HG03342 (cell line): ENCODE measurements around the gene TEX30.

Experiments used
- ATAC-seq: cut with Tn5 transposase; IDR thresholded peaks from one replicate; pipeline ENCODE4 v1.9.1; 2021; ENCODE audit warnings: mild to moderate bottlenecking, moderate library complexity; ENCODE audit not compliant: unreplicated experiment

TEX30 gene

DNA sequence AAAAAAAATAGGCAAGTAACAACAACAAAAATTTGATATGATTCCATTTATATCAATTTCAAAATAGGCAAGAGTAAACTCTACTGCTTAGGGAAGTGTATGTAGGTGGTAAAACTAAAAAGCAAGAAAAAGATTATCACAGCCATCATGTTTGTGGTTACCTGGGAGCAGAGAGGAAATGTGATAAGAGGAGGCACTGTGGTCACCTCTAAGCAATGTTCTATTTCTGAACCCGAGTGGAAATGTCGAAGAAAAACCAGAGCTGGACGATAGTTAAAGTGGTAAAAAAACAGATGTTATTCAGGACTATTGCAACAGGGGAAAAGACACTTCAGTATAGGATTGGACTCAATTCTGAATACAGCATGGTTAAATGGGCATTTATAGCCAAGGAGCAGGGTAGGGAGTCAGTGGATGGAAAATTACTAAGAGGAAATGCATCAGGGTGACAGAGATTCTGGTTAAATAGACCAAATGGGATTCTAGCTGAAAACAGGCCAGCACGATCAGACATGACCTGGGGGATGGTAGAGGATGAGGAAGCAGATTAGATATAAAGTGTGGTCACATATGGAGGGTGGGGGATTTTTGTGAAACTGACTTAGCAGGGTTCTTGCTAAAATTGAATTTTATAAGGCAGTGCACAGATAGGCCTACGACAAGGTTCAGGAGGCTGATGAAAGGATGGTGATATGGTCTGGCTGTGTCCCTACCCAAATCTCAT, 6.0 kb upstream of the TEX30 start:
- ATAC-seq: no peak

DNA sequence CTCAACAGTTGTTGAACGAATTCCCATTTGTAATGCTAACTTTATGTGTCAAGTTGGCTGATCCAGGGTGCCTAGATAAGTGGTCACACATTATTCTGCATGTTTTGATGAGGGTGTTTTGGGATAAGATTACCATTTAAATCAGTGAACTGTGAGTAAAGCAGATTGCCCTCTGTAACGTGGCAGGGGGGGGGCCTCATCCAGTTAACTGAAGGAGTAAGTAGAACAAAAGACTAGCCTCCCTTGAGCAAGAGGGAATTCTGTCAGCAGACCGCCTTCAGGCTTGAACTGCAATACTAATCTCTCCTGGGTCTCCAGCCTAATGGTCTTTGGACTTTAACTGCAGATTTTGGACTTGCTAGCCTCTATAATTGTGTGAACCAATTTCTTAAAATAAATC, 4.2 kb upstream of the TEX30 start:
- ATAC-seq: no peak

DNA sequence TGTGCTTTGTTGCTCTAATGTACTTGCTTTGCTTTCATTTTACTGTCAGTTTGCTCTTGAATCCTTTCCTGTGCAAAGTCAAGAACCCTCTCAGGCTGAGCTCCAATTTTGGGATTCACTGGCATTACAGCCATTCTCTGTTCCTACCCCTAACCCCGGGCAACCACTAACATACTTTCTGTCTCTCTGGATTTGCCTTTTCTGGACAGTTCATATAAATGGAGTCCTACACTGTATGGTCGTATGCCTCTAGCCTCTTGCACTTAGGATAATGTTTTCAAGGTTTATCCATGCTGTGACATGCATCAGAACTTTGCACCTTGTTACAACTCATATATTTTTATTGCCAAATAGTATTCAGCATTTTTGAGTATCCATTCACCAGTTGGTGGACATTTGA, 2.7 kb upstream of the TEX30 start:
- no peak for ATAC-seq

DNA sequence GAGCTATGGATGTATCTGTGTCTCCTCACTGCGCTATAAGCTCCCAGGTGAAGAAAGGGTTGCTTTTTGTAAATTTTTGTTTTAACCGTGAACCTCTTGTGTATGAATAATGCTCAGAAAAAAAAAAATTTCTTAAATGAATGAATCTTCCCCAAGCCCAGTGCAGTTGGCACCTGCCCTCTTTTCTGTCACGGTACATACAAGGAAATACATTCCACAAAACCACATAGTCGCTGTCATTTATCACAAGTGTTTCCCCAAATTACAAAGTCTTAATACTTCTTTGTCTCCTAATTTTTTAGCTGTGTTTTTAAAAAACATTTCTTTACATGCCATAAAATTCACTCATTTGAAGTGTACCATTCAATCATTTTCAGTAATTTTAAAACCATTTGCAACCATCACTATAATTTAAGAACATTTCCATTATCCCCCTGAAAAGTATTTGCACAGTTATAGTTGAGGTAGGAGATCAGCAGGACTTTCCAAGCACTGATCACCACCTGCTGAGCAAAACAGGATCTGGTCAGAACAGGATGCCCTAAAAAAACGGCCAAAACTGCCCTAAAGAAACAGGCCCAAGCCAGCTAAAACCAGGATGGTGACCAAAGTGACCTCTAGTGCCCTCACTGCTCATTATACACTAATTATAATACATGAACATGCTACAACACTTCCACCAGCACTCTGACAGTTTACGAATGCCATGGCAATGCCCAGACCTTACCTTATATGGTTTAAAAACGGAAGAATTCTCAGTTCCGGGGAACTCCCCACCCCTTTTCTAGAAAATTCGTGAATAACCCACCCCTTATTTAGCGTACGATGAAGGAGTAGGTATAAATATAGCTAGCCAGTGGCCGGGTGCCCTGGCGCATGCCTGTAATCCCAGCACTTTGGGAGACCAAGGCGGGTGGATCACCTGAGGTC, 1.3 kb upstream of the TEX30 start:
- no peak for ATAC-seq

DNA sequence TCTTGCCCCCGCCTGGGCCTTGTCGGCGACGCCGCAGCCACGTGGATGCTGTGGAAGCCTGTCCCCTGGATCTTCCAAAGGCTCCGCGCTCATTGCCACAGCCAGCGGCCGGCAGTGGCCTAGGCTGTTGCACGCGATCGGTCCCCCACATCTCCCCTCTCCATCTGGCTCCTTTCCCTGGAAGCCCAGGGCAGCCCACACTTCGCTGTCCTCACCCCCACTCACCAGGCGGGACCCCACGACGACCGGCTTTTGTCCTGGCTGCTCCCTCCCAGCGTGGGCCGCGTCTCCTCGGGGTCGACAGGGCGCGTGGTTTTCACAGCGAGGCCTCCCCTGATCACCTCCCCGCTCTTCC, 605 bp upstream of the TEX30 start:
- ATAC-seq: no peak

DNA sequence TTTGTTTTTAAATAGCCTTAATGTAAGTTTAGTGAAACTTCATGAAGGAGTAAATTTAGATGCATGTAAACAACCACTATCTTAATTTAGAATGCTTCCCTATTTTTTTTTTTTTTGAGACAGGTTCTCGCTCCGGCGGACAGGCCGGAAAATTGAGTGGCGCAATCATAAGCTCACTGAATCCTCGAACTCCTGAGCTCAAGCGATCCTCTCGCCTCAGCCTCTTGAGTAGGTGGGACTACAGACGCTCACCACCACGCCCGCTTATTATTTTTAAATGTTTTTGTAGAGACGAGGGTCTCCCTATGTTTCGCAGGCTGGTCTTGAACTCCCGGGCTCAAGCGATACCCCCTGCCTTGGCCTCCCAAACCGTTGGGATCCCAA, 1.6 kb downstream of the TEX30 start:
- no peak for ATAC-seq

DNA sequence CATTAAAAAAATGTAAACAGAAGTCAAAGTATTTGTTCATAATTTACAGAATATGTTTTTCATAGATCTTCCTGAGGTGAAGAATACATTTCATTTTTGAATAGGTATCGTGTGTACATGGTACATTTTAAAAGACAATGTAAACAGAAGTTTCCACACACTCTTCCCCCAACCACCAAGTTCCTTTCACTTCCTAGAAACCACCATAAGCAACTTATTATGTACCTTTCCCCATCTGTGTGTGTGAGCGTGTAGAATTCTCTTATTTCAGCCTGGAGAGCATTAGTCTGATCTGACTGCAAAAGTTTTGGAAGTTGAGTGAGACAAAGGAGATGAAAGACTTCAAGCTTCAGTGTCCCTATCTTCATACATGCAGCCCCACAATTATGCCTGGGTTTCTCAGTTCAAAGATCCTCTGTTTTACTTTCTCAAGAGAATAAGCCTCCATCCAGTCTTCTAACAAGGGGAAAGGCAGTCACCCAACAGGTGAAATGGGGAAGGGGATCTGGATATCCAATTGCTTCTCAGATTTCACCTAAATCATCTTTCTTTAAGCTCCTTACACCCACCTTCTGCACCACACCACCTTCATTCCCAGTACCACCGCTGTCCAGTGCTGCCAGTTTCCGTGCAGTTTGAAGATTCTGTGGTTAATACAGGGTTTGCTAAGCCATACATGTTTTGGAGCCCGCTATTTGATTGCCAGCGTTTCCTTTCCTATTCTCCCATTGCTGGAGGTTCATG, 2.1 kb downstream of the TEX30 start:
- ATAC-seq: no peak

DNA sequence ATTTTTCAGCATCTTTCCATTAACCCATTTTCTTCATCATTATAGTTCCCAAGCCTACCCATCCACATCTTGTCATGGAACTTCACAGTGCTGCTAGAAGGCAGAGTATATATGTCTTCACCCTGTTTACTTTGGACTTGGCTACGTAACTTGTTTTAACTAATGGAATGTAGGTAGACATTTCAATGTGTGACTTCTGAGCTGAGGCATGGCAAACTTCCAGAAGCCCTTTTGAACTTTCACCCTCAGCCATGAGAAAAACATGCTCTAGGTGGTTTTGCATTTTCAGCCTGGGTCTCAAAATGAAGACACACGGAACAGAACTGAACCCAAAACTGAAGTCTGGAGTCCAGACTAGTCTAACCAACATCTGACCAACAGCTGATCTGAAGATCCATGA, 3.2 kb downstream of the TEX30 start:
- no peak for ATAC-seq

DNA sequence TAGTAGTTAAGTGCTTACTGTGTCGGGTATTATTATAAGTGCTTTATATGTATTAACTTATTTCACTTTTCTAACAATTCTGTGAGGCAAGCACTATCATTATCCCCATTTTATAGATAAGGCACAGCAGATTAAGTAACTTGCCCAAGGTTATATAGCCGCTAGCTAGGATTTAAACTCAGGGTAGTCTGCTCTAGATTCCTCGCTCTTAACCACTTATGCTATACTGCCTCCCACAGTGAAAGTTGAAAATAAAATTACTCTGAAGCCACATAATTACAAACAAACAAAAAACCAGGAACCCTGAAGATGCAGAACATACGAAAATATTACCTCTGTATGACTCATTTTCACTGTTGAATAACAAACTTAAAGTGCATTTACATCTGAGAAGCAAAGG, 3.9 kb downstream of the TEX30 start:
- ATAC-seq: no peak

DNA sequence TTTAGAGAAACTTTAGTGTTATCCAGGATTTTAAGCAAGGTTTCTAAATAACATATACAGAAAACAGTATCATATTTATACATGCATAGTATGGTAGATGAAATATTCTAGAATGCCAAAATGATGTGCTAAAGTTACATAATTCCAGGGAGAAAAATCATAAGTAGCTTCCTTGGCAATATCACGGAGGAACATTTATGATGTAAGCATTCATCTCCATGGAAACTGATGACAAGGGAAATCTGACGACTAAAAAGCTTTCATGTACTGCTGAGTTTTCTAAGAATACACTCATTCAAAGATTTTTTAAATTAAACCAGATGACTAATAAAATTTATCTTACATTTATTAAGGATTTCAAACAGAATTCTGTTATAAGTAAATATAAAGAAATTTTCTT, 4.7 kb downstream of the TEX30 start:
- no peak for ATAC-seq

DNA sequence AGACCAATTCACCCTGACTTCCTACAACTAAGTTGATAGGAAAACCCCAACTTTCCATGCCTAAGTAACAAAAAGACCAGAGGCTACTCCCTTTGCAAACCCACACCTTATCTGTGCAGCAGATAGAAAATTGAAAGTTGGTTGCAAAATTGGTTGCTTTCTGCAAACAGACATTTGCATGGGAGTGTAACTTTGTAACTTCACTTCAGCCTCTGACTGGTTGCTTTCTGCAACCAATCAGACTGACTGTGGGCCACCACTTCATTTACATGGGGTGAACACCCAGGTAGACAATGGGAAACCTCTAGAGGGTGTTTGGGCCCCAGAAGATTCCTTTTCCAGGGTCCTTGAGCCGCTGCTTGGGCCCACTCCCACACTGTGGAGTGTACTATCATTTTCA, 9.8 kb downstream of the TEX30 start:
- no peak for ATAC-seq

DNA sequence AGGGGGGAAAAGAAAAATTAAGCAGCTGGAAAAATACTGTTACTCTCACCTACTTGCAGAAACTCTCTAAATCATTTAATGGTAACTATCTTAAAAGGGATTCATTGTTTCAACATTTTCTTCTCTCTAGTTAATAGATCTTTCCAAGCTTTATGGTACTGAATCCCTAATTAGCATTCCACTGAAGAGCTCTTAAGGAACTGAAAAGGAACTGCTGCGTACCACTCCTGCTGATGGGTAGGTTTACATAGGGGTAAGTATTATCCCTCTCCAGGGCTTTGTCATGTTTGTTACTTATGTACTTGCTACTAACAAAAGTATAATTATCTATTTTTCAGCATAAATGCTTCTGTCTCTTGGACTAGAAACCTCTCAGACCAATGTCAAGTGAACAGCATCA, 12.5 kb downstream of the TEX30 start:
- ATAC-seq: no peak

DNA sequence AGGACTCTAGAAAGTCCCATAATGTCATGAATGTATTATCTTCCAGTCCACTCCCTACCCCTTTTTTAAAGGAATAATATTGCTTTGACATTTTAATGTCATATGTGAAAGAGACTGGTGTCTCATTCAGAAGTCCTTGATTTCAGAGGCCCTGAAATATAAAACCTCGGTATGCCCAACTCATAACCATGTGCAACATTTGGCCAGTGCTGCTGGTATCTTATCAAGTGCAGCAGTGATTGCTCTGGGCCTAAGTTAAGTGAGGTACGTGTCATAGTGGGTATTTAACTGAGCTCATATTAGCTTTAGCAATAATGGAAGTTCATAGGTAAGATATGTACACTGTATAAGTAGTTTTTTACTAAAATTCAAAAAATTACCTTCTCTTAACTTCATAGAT, 14.7 kb downstream of the TEX30 start:
- no peak for ATAC-seq

DNA sequence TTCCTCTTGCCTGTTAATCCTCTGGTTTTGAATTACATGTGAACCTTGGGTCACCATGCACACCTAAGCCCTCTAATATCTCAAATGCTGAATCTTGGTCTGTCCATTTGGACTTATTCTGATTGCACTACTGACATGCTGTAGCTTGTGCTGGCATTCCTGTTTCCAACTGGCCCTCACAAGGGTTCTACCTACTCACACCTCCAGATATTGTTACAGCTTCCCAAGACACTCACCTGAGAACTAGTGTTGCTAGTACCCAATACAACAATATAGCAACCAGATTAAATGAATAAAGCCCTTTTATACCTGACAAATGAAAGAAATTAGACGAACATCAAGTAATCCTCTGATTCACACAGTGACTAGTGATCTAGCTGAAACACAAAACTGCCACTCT, 16.6 kb downstream of the TEX30 start:
- no peak for ATAC-seq

DNA sequence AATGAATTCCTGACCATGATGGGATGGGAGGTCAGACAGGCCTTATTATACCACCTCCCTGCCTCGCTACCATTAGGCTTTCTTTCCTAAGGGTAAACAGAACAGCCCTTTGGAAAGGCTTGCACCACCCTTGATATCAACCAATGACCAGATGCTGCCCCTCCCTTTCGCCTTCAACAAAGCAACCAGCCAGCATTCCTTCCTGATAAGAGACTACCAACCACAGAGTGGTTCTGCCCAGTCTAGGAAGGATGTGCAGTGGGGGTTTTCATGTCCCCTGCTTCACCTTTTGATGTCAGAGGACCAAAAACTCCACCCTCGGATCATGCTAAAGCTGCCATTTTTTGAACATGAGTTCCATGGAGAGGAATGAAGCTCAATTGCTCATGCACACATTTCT, 21.7 kb downstream of the TEX30 start:
- no peak for ATAC-seq

DNA sequence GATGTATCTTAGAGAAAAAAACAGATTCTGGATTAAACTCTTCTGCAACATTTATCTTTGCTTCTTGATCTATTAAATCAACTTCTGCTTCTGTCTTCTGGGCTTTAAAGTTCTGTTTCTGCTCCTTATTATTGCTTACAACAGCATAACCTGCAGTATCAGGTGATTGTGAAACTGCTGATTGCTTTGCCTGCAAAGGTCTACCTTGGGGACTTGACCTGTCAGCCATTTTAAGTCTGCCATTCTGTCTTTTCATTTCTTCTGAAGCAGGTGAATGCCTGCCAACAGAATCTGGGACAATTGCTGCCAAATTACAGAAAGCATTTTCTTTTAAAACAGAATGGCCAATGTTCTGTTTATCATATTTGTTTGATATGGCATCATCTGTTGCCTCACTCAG, 31.1 kb downstream of the TEX30 start:
- no peak for ATAC-seq

DNA sequence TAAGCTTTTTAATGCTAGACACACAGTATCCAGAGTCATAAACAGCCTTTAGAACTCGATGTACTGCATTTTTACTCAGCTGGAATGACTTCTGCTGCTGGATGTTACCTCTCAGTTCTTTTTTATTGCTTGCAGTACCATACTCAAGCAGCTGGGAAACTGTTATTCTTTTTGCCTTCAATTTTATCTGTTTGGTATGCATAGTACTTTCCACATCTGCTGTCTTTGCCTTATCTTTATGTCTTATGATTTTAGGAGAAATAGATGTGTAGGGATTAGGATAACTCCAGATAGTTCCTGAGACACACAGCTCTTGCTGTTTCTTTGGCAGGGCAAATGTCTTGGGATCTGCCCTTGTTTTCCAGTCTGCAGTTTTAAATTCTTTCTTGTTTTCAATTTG, 31.5 kb downstream of the TEX30 start:
- no peak for ATAC-seq

DNA sequence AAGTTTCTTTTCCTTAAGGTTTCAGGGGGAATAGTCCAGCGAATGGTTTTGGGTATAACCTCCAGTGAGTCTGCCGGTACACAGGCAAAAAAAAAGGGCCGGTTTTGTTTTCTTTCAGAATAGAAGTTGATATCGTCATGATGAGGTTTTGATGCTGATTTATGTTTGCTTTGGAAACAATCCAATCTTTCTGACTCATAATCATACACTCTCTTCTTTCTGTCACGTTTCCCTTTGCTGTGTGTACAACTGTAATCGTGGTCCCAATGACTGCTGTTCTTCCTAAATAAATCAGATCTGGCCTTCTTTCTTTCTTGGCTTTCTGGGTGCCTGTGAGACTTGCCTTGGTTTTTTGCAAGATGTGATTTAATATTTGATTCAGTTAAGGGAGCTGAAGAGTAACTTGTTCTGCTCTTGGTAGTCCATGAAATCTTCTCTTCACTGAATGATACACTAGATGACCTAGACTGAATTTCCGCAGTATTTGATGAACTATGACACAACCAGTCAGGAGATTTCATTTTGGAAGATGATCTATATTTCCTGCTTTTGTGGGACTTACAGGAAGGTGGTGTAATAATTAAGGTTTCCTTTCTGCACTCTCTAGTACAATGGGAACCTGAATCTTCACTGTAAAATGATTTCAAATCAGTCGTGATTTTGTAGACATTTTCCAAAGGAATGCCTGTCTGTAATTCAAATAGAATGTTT, 43.9 kb downstream of the TEX30 start:
- ATAC-seq: no peak

DNA sequence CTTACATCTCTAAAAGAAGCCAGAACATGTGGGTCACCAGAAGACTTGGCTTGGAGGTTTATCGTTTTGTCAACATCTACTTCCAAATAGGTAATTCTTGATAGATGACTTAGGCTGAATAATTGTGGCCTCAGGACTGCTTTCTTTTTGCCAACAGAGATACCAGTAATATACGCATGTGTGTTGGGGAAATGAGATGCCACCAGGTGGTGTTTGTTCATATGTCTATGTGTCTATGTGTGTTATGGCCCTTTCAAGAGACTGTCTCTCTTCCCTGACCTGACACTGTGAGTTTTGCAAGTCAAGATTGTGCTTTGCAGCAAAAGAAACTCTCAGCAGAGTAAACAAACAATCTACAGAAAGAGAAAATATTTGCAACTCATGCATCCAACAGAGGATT, 47.2 kb downstream of the TEX30 start:
- ATAC-seq: no peak

DNA sequence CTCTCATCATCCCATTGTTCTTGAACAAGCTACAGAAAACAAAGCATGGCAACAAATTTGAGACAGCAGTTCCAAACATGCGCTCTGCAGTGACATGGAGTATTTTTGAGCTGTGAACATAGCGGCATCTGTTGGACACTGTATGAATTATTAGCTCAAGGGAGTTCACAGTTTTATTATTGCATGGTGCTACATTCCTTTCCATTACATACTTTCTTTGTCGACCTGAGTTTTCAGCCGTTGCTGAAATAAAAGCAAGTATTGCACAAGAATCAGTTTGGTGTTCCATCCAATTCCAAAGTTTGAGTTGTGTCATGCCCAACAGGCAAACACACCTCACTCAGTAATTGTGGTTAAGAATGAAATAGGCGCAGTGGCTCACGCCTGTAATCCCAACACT, 48.7 kb downstream of the TEX30 start:
- no peak for ATAC-seq

DNA sequence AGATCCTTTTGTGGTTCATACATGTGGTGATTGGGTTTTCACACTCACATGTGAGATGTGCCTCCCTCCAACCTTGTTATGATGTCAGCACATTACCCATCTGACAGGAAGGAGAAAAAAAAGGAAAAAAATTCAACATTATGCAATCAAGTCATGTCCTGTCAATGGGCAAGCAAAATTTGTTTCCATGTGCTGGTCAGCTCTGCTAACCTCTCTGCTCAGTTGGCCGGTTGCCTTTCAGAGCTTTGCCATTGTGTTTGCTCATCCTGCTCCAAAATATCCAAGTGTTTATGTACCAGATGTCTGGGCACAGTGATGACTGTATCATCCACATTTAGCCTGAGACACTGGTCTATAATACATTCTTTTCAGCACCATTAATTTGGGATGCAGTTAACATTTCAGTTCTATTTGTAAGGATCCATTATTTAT, 51.8 kb downstream of the TEX30 start:
- no peak for ATAC-seq
